Measurements from ENCODE around the gene FBXO7.
A peak's percentile ranks its signal among the peaks of the same experiment; 100 is the strongest.

FBXO7 gene

GRCh38 chr22:32528316-32528715 lies 53.7 kb downstream of the FBXO7 start:
- TF ChIP-seq CTCF (IDR thresholded peaks at IDR 0.05): no peak
- H3K27ac ChIP-seq: peak overlapping the region in 1 of 2 donors; percentile 72
- H3K4me3 ChIP-seq: no peak overlapping the region
- DNase-seq (ENCODE audit: low spot score): no peak

GRCh38 chr22:32528984-32529982 lies 54.7 kb downstream of the FBXO7 start:
- Histone ChIP-seq H3K4me3 (peak overlapping the region; percentile 31), H3K27ac (peak overlapping the region; percentile 3 to 72)
- peak; percentile 87 for DNase-seq (ENCODE audit: low spot score)
- TF ChIP-seq CTCF (IDR thresholded peaks at IDR 0.05): peak; percentile 86

GRCh38 chr22:32531228-32531627 lies 56.6 kb downstream of the FBXO7 start:
- TF ChIP-seq CTCF (IDR thresholded peaks at IDR 0.05): no peak
- Histone ChIP-seq H3K27ac (peak overlapping the region in 1 of 2 donors; percentile 69), H3K4me3 (no peak overlapping the region)
- DNase-seq (ENCODE audit: low spot score): no peak

- Histone ChIP-seq H3K27ac (peak overlapping the region; percentile 2 to 64), H3K4me3 (peak overlapping the region; percentile 8)
- peak; percentile 82 for DNase-seq (ENCODE audit: low spot score)
- TF ChIP-seq CTCF (IDR thresholded peaks at IDR 0.05): no peak
These were observed 57.6 kb downstream of the FBXO7 start for GRCh38 chr22:32531931-32532819.

GRCh38 chr22:32532820-32533128 lies 58.2 kb downstream of the FBXO7 start:
- H3K27ac ChIP-seq: peak overlapping the region in 1 of 2 donors; percentile 64
- no peak for TF ChIP-seq CTCF (IDR thresholded peaks at IDR 0.05)

GRCh38 chr22:32533265-32534111 lies 58.9 kb downstream of the FBXO7 start:
- peak overlapping the region; percentile 18 to 64 for H3K27ac ChIP-seq
- DNase-seq (ENCODE audit: low spot score): no peak
- TF ChIP-seq CTCF (IDR thresholded peaks at IDR 0.05): no peak
- H3K4me3 ChIP-seq: no peak overlapping the region

More at GRCh38 chr22:32532820-32533128, 58.2 kb downstream of the FBXO7 start:
- DNase-seq (ENCODE audit: low spot score): no peak
- peak overlapping the region; percentile 8 for H3K4me3 ChIP-seq

All from coronary artery (tissue), 2 donors.